Urinary bladder (tissue), 4 donors: ENCODE data around the gene ANKS1B. TPM values are rescaled to one million over a fixed set of nuclear protein-coding genes. Genes with fewer than 3 reads are reported as not detected.
"Not testable (repeated sequence)": the region's sequence is repeated elsewhere in the genome, so short reads cannot be mapped to it uniquely, and the experiment has no call there.

Source experiments
- DNase-seq: peaks from one replicate; pipeline ENCODE4 v3.0.0-alpha.2; 2015; ENCODE audit errors: extremely low spot score
- H3K27ac ChIP-seq: one replicate; pipeline ENCODE4 v1.5.1; 2013; ENCODE audit warnings: low read depth, mild to moderate bottlenecking, moderate library complexity
- H3K36me3 ChIP-seq: one replicate; pipeline ENCODE4 v1.6.1; 2013; ENCODE audit warnings: mild to moderate bottlenecking, moderate library complexity; ENCODE audit not compliant: insufficient read depth
- H3K4me1 ChIP-seq: one replicate; pipeline ENCODE4 v1.6.1; 2013; ENCODE audit warnings: mild to moderate bottlenecking, moderate library complexity; ENCODE audit not compliant: insufficient read depth
- H3K4me3 ChIP-seq: one replicate; pipeline ENCODE4 v1.5.1; 2013; ENCODE audit warnings: low read depth, low read length
- whole genome bisulfite sequencing: extraction: QIAGEN DNeasy Blood & Tissue Kit; methylation state at CpG from one replicate; pipeline ENCODE4 v1.1.7; 2013; 5-methylcytosine and 5-hydroxymethylcytosine counted together
- polyA plus RNA-seq: library from polyadenylated mRNA; stranded (reverse); fragments of 200-250 nt; gene quantifications from one replicate; pipeline ENCODE4 v1.2.3, GENCODE V29; 2013
- total RNA-seq: library from RNA; depleted of rRNA; stranded (reverse); fragments of >200 nt; gene quantifications from one replicate; pipeline ENCODE4 v1.2.3, GENCODE V29; 2014
- donor health status: healthy with polysubstance abuse.
- donor health status: healthy.

Gene ANKS1B
- total and polyA plus RNA-seq, 2 donors, result 4.9 to 43.7 TPM

- no peak for DNase-seq
- Histone ChIP-seq H3K36me3 (no peaks in the 10 kb centered on the region), H3K4me3 (no peak overlapping the region), H3K27ac (no peak overlapping the region), H3K4me1 (no peaks in the 10 kb centered on the region)
- 64% methylated on average over 1 of the region's 1 CpG for WGBS
Measured at GRCh38 chr12:99649551-99649950, 335.2 kb downstream of the ANKS1B start.

- Histone ChIP-seq H3K36me3 (no peaks in the 10 kb centered on the region), H3K4me1 (no peaks in the 10 kb centered on the region), H3K4me3 (no peak overlapping the region), H3K27ac (no peak overlapping the region)
- no peak for DNase-seq
- 95% methylated on average over 14 of the region's 14 CpGs for WGBS
Measured at GRCh38 chr12:99648183-99648582, 336.6 kb downstream of the ANKS1B start.

- no peaks in the 10 kb centered on the region for H3K4me1 ChIP-seq
- H3K4me3 ChIP-seq, result no peak within 1 kb of the TSS
- H3K36me3 ChIP-seq, result no peaks in the 10 kb centered on the region
- H3K27ac ChIP-seq, result no peak within 1 kb of the TSS
- WGBS, result 91% methylated on average over 4 of the region's 4 CpGs
- no peak for DNase-seq
Measured at GRCh38 chr12:99647453-99647852, 337.3 kb downstream of the ANKS1B start, which contains the start of gene GARIN6. TSS of gene GARIN6 (plus strand) at chr12:99647753. CDS start at chr12:99648175, 422 bp downstream.

GRCh38 chr12:99644629-99645028, 340.1 kb downstream of the ANKS1B start:
- H3K36me3 ChIP-seq, result no peaks in the 10 kb centered on the region
- DNase-seq, result no peak
- WGBS, result 91% methylated on average over 2 of the region's 2 CpGs

GRCh38 chr12:99627459-99627858, 357.3 kb downstream of the ANKS1B start:
- Histone ChIP-seq H3K36me3 (no peaks in the 10 kb centered on the region), H3K4me3 (no peak overlapping the region), H3K4me1 (no peaks in the 10 kb centered on the region), H3K27ac (no peak overlapping the region)
- no peak for DNase-seq
- 52% methylated on average over 2 of the region's 2 CpGs for WGBS

More at GRCh38 chr12:99644629-99645028, 340.1 kb downstream of the ANKS1B start:
- Histone ChIP-seq H3K27ac (no peak overlapping the region), H3K4me1 (no peaks in the 10 kb centered on the region), H3K4me3 (no peak overlapping the region)

- 92% methylated on average over 2 of the region's 2 CpGs for WGBS
Measured at GRCh38 chr12:99624591-99624990, 360.1 kb downstream of the ANKS1B start.

GRCh38 chr12:99620159-99620479, 364.6 kb downstream of the ANKS1B start:
- Histone ChIP-seq H3K36me3 (no peaks in the 10 kb centered on the region), H3K27ac (no peak overlapping the region), H3K4me3 (no peak overlapping the region), H3K4me1 (no peaks in the 10 kb centered on the region)
- DNase-seq, result no peak

More at GRCh38 chr12:99624591-99624990, 360.1 kb downstream of the ANKS1B start:
- not testable (repeated sequence) for H3K27ac ChIP-seq, DNase-seq, H3K4me1 ChIP-seq, H3K36me3 ChIP-seq, H3K4me3 ChIP-seq

- Histone ChIP-seq H3K27ac (no peak overlapping the region), H3K4me1 (no peaks in the 10 kb centered on the region), H3K4me3 (no peak overlapping the region), H3K36me3 (no peaks in the 10 kb centered on the region)
- WGBS, result 71% methylated on average over 7 of the region's 7 CpGs
- DNase-seq, result no peak
Measured at GRCh38 chr12:99619389-99620158, 365.2 kb downstream of the ANKS1B start.

- Histone ChIP-seq H3K4me1 (no peaks in the 10 kb centered on the region), H3K27ac (no peak overlapping the region)
- DNase-seq, result no peak
Measured at GRCh38 chr12:99618657-99619056, 366.1 kb downstream of the ANKS1B start.

GRCh38 chr12:99611599-99611998, 373.1 kb downstream of the ANKS1B start:
- H3K36me3 ChIP-seq, result no peaks in the 10 kb centered on the region
- H3K27ac ChIP-seq, result no peak overlapping the region
- DNase-seq, result no peak
- WGBS, result 90% methylated on average over 3 of the region's 3 CpGs
- H3K4me3 ChIP-seq, result no peak overlapping the region
- no peaks in the 10 kb centered on the region for H3K4me1 ChIP-seq

More at GRCh38 chr12:99618657-99619056, 366.1 kb downstream of the ANKS1B start:
- 84% methylated on average over 4 of the region's 4 CpGs for WGBS
- H3K36me3 ChIP-seq, result no peaks in the 10 kb centered on the region
- H3K4me3 ChIP-seq, result no peak overlapping the region

GRCh38 chr12:99611117-99611516, 373.6 kb downstream of the ANKS1B start:
- WGBS, result 63% methylated on average over 3 of the region's 3 CpGs
- no peak for DNase-seq
- H3K4me1 ChIP-seq, result no peaks in the 10 kb centered on the region
- no peaks in the 10 kb centered on the region for H3K36me3 ChIP-seq
- H3K4me3 ChIP-seq, result no peak overlapping the region
- H3K27ac ChIP-seq, result no peak overlapping the region

GRCh38 chr12:99609455-99610181, 375.1 kb downstream of the ANKS1B start:
- no peaks in the 10 kb centered on the region for H3K36me3 ChIP-seq
- DNase-seq, result no peak
- no peaks in the 10 kb centered on the region for H3K4me1 ChIP-seq
- no peak overlapping the region for H3K4me3 ChIP-seq
- no peak overlapping the region for H3K27ac ChIP-seq
- WGBS, result 69% methylated on average over 7 of the region's 7 CpGs

- Histone ChIP-seq H3K36me3 (no peaks in the 10 kb centered on the region), H3K4me1 (no peaks in the 10 kb centered on the region), H3K27ac (no peak overlapping the region), H3K4me3 (no peak overlapping the region)
- WGBS, result 72% methylated on average over 5 of the region's 5 CpGs
- DNase-seq, result no peak
Measured at GRCh38 chr12:99600388-99600787, 384.3 kb downstream of the ANKS1B start.

GRCh38 chr12:99598785-99599184, 386.0 kb downstream of the ANKS1B start:
- no peak overlapping the region for H3K27ac ChIP-seq
- WGBS, result 96% methylated on average over 2 of the region's 2 CpGs
- no peak overlapping the region for H3K4me3 ChIP-seq
- H3K36me3 ChIP-seq, result no peaks in the 10 kb centered on the region
- no peaks in the 10 kb centered on the region for H3K4me1 ChIP-seq
- DNase-seq, result no peak
